A549 (cell line): ENCODE measurements around the gene TNS2. TPM values are rescaled to one million over a fixed set of nuclear protein-coding genes. Genes with fewer than 3 reads are reported as not detected.

Experiments used
- ATAC-seq, 2 experiments: fragments of 200-7000 bp in 1 of 2; fragments of >200 bp in 1 of 2; cut with Nextera tagmentation in 1 of 2; cut with Tn5 transposase in 1 of 2; 3 replicates each; pipeline versions ENCODE4 v1.8.0 to v1.9.1; 2018 to 2020; ENCODE audit warnings: mild to moderate bottlenecking in 1 of 2, moderate library complexity in 1 of 2
- CTCF ChIA-PET: fragments of 300-600 bp; sonication (Branson Sonifier 250); formaldehyde crosslinking; extraction: SDS; loops from one replicate; lab custom pipeline; 2021; ENCODE audit warnings: antibody characterized with exemption, inconsistent platforms; lab: Yijun Ruan, JAX
- POLR2A ChIA-PET: fragments of 350-600 bp; formaldehyde crosslinking; extraction: SDS; loops from one replicate; lab custom pipeline; 2021; ENCODE audit warnings: antibody characterized with exemption, inconsistent platforms; lab: Yijun Ruan, JAX
- DNase-seq, 2 experiments: peaks; one replicate each; pipeline versions ENCODE4 v3.0.0 to v3.0.0-alpha.2; 2011 to 2016; ENCODE audit warnings: low read depth in 1 of 2, low spot score in 1 of 2
- FAIRE-seq: peaks from 2 replicates; lab custom pipeline; 2011; peaks lifted over from hg19 to GRCh38; lab: Jason Lieb, UNC
- H3K27ac ChIP-seq, 2 experiments: fragments of >200 bp; sonication (Bioruptor Twin); formaldehyde crosslinking; 3 replicates each; pipeline ENCODE4 v1.5.1; 2016 to 2017
- H3K4me1 ChIP-seq: fragments of >200 bp; sonication (Bioruptor Twin); formaldehyde crosslinking; 3 replicates; pipeline ENCODE4 v1.6.1; 2016
- H3K4me2 ChIP-seq: fragments of >200 bp; sonication (Bioruptor Twin); formaldehyde crosslinking; 3 replicates; pipeline ENCODE4 v1.6.1; 2016
- H3K4me3 ChIP-seq: fragments of >200 bp; sonication (Bioruptor Twin); formaldehyde crosslinking; 3 replicates; pipeline ENCODE4 v1.5.1; 2016
- H3K9me3 ChIP-seq: fragments of >200 bp; sonication (Bioruptor Twin); formaldehyde crosslinking; 3 replicates; pipeline ENCODE4 v1.6.1; 2016
- ATOH8 ChIP-seq: fragments of 250-450 bp; sonication (Bioruptor Pico); IDR thresholded peaks from 2 replicates; pipeline ENCODE4 v1.5.0; 2020; ENCODE audit warnings: low read depth, mild to moderate bottlenecking, moderate library complexity
- CEBPB ChIP-seq, 2 experiments: fragments of >200 bp in 1 of 2; sonication (Bioruptor Twin) in 1 of 2; formaldehyde crosslinking in 1 of 2; IDR thresholded peaks; 2 replicates each; pipeline ENCODE4 v1.6.1; 2012 to 2016
- CTCF ChIP-seq: fragments of >200 bp; sonication (Bioruptor Twin); formaldehyde crosslinking; IDR thresholded peaks from 3 replicates; pipeline ENCODE4 v1.5.1; 2016
- ESRRA ChIP-seq: fragments of 150-350 bp; IDR thresholded peaks from 2 replicates; pipeline ENCODE4 v1.6.1; 2014; ENCODE audit warnings: mild to moderate bottlenecking, low read length, borderline replicate concordance
- FOSB ChIP-seq: fragments of 250-450 bp; sonication (Bioruptor Pico); IDR thresholded peaks from 2 replicates; pipeline ENCODE4 v1.5.0; 2020; ENCODE audit warnings: mild to moderate bottlenecking, moderate library complexity
- FOSL2 ChIP-seq, 2 experiments: fragments of 450-650 bp in 1 of 2; fragments of >200 bp in 1 of 2; sonication (Bioruptor Twin) in 1 of 2; formaldehyde crosslinking; IDR thresholded peaks; 2 replicates each; pipeline versions ENCODE4 v1.5.0 to v1.6.1; 2016 to 2020; ENCODE audit warnings: mild to moderate bottlenecking in 1 of 2, moderate library complexity in 1 of 2
- FOXS1 ChIP-seq: fragments of 250-450 bp; sonication (Bioruptor Pico); IDR thresholded peaks from 2 replicates; pipeline ENCODE4 v1.5.0; 2020; ENCODE audit warnings: mild to moderate bottlenecking, moderate library complexity
- HDAC2 ChIP-seq: fragments of 200-600 bp; sonication (generic); IDR thresholded peaks from 2 replicates; pipeline ENCODE4 v1.6.1; 2016
- HMGXB4 ChIP-seq: fragments of 250-450 bp; sonication (Bioruptor Pico); IDR thresholded peaks from 2 replicates; pipeline ENCODE4 v1.5.0; 2021; ENCODE audit warnings: mild to moderate bottlenecking, moderate library complexity, borderline replicate concordance
- HOXB5 ChIP-seq: fragments of 250-450 bp; sonication (Bioruptor Pico); IDR thresholded peaks from 2 replicates; pipeline ENCODE4 v1.5.0; 2020; ENCODE audit warnings: mild to moderate bottlenecking, moderate library complexity
- JUNB ChIP-seq: fragments of >200 bp; sonication (Bioruptor Twin); formaldehyde crosslinking; IDR thresholded peaks from 2 replicates; pipeline ENCODE4 v1.6.1; 2016
- MAFK ChIP-seq: fragments of 450-650 bp; IDR thresholded peaks from 2 replicates; pipeline ENCODE4 v1.6.1; 2014; ENCODE audit not compliant: partially characterized antibody
- MAZ ChIP-seq: fragments of 150-350 bp; IDR thresholded peaks from 2 replicates; pipeline ENCODE4 v1.6.1; 2014; ENCODE audit warnings: antibody characterized with exemption, low read depth, low read length, borderline replicate concordance
- NPAS2 ChIP-seq: fragments of 250-450 bp; sonication (Bioruptor Pico); IDR thresholded peaks from 2 replicates; pipeline ENCODE4 v1.8.0; 2022; ENCODE audit warnings: mild to moderate bottlenecking, moderate library complexity, borderline replicate concordance
- POLR2AphosphoS2 ChIP-seq: conservative IDR thresholded peaks from 2 replicates; pipeline ENCODE4 v1.6.1; 2012; ENCODE audit warnings: low read length, improper control_type of control experiment, inconsistent platforms
- RARB ChIP-seq: fragments of 250-450 bp; sonication (Bioruptor Pico); IDR thresholded peaks from 2 replicates; pipeline ENCODE4 v1.8.0; 2021; ENCODE audit warnings: mild to moderate bottlenecking, moderate library complexity
- RFX5 ChIP-seq: fragments of 450-650 bp; IDR thresholded peaks from 2 replicates; pipeline ENCODE4 v1.7.1; 2014; ENCODE audit warnings: antibody characterized with exemption, mild to moderate bottlenecking, moderate library complexity
- TP53 ChIP-seq: fragments of 250-450 bp; sonication (Bioruptor Pico); IDR thresholded peaks from 2 replicates; pipeline ENCODE4 v1.5.0; 2021; ENCODE audit warnings: mild to moderate bottlenecking, moderate library complexity
- ZC3H11A ChIP-seq: fragments of 450-650 bp; IDR thresholded peaks from 2 replicates; pipeline ENCODE4 v1.6.1; 2014; ENCODE audit warnings: antibody characterized with exemption, mild to moderate bottlenecking
- ZSCAN20 ChIP-seq: fragments of 250-450 bp; sonication (Bioruptor Pico); IDR thresholded peaks from 2 replicates; pipeline ENCODE4 v1.8.0; 2022; ENCODE audit warnings: mild to moderate bottlenecking, moderate library complexity
- WGBS: methylation state at CpG from one replicate; pipeline ENCODE4 v1.1.6; 2017; ENCODE audit errors: missing lambda C conversion rate; 5-methylcytosine and 5-hydroxymethylcytosine counted together
- polyA plus RNA-seq, 4 experiments: library from polyadenylated mRNA; depleted of rRNA in 3 of 4; stranded (reverse); fragments of >200 nt; fragmentation: RNase III in 1 of 4; extraction: RNeasy Plus Mini Kit Qiagen cat#74134 plus additional on column Dnase treatment in 1 of 4; gene quantifications; 2 replicates in 3 of 4; 3 replicates in 1 of 4; pipeline ENCODE4 v1.2.3, GENCODE V29; 2011 to 2017
- TF ChIP-seq, protein P1 (sequence below): fragments of 150-350 bp; IDR thresholded peaks from 2 replicates; pipeline ENCODE4 v1.6.1; 2014; ENCODE audit warnings: low read depth, mild to moderate bottlenecking, low read length
- TF ChIP-seq, protein P2 (sequence below): IDR thresholded peaks from 2 replicates; pipeline ENCODE4 v1.6.1; 2012

Gene TNS2
- polyA plus RNA-seq, 2 of the 4 experiments (the other 2 are of a cell fraction), result 11.5 to 15.3 TPM

GRCh38 chr12:53042607-53043454 is 7.0 kb upstream of the TNS2 start (continued):
- TF ChIP-seq TP53 (peak; percentile 65; the same call in 1 of the 2 replicates), ZC3H11A (no peak), FOSB (CRISPR knock-in tag) (peak; percentile 73), ZSCAN20 (no peak), HDAC2 (no peak), ESRRA (no peak), FOXS1 (no peak), RFX5 (no peak), NPAS2 (CRISPR knock-in tag) (no peak), MAFK (no peak), FOSL2 (IDR thresholded peaks at IDR 0.05) (no peak), FOSL2 (CRISPR knock-in tag; IDR thresholded peaks at IDR 0.05) (no peak), RARB (no peak; the same call in 1 of the 2 replicates), HOXB5 (CRISPR knock-in tag) (no peak), JUNB (no peak), CTCF (no peak), ATOH8 (CRISPR knock-in tag) (no peak), POLR2AphosphoS2 (no peak; the same call in 1 of the 2 replicates), HMGXB4 (no peak), CEBPB (IDR thresholded peaks at IDR 0.05) (no peak)
- TF ChIP-seq, protein P1, sequence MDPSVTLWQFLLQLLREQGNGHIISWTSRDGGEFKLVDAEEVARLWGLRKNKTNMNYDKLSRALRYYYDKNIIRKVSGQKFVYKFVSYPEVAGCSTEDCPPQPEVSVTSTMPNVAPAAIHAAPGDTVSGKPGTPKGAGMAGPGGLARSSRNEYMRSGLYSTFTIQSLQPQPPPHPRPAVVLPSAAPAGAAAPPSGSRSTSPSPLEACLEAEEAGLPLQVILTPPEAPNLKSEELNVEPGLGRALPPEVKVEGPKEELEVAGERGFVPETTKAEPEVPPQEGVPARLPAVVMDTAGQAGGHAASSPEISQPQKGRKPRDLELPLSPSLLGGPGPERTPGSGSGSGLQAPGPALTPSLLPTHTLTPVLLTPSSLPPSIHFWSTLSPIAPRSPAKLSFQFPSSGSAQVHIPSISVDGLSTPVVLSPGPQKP, result no peak
- TF ChIP-seq, protein P2, sequence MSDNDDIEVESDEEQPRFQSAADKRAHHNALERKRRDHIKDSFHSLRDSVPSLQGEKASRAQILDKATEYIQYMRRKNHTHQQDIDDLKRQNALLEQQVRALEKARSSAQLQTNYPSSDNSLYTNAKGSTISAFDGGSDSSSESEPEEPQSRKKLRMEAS, result no peak

- ATAC-seq (peak in 1 of 2 experiments; percentile 1; a peak in 1 of 6 replicates), DNase-seq (no peak), FAIRE-seq (no peak)
- Histone ChIP-seq H3K4me1 (peaks cover 45% of the 10 kb centered on the region), H3K4me2 (no peak overlapping the region), H3K9me3 (no peaks in the 10 kb centered on the region), H3K27ac (no peak overlapping the region), H3K4me3 (no peak overlapping the region)
- no peak for TF ChIP-seq MAZ
- 0 out of 2 replicates have a peak, but pooled peaks have one; percentile 16 for TF ChIP-seq RARB
- POLR2A ChIA-PET, result interaction anchor here (1.3 kb wide), 1 partner anchor 10 kb away, joined by 6 read pairs; no protein-coding TSS in a partner anchor
- 83% methylated on average over 10 of the region's 10 CpGs for WGBS
- CTCF ChIA-PET, result interaction anchor here (0.6 to 45.5 kb wide), 8 partner anchors 10 to 165 kb away, joined by 3 to 1424 read pairs (median 4); partner anchors contain the start of genes IGFBP6, SOAT2 and SPRYD3
Measured at GRCh38 chr12:53044052-53044581, 5.7 kb upstream of the TNS2 start.
